ENCODE results near the gene SQSTM1. TPM values are rescaled to one million over a fixed set of nuclear protein-coding genes. Genes with fewer than 3 reads are reported as not detected.

Gene SQSTM1
- polyA plus RNA-seq, 2 of the 4 experiments (the other 2 are of a cell fraction): 362 to 625 TPM

GRCh38 chr5:179863449-179864085, 42.9 kb downstream of the SQSTM1 start:
- ChIA-PET POLR2A (interaction anchor here (0.6 kb wide), 1 partner anchor 1659 kb away, joined by 4 read pairs; the partner anchor contains the start of gene HNRNPAB), CTCF (interaction anchor here (1.1 to 1.6 kb wide), 3 partner anchors 20 to 68 kb away, joined by 3 to 4 read pairs (median 3); no protein-coding TSS in a partner anchor)
- H3K9me3 ChIP-seq: no peaks in the 10 kb centered on the region
- no peak for ATAC-seq
- DNase-seq (ENCODE audit: low read depth in 1 of 2, low spot score in 1 of 2): no peak
- no peak for FAIRE-seq
- WGBS (ENCODE audit: missing lambda C conversion rate): 94% methylated on average over 31 of the region's 31 CpGs
- H3K4me1 ChIP-seq: peaks cover 7% of the 10 kb centered on the region; the same call in 2 of the 3 replicates
- TF ChIP-seq FOXS1 (CRISPR knock-in tag; IDR thresholded peaks at IDR 0.05): no peak
- no peak for TF ChIP-seq ZSCAN20 (CRISPR knock-in tag; IDR thresholded peaks at IDR 0.05)
- TF ChIP-seq CBX2 (IDR thresholded peaks at IDR 0.05; ENCODE audit: borderline replicate concordance, low read depth): no peak
- TF ChIP-seq RAD21 (conservative IDR thresholded peaks at IDR 0.05 in 1 of 2, IDR thresholded peaks at IDR 0.05 in 1 of 2): no peak
- TF ChIP-seq RCOR1 (IDR thresholded peaks at IDR 0.05; ENCODE audit: low read depth, low read length): no peak
- TF ChIP-seq RNF2 (IDR thresholded peaks at IDR 0.05; ENCODE audit: borderline replicate concordance, low read depth): no peak
- TF ChIP-seq NFE2L2 (conservative IDR thresholded peaks at IDR 0.05; ENCODE audit: low read length): no peak
- no peak for TF ChIP-seq MYC (IDR thresholded peaks at IDR 0.05; ENCODE audit: borderline replicate concordance, low read length)
- H3K4me3 ChIP-seq: no peak overlapping the region
- no peak overlapping the region for H3K27ac ChIP-seq
- no peak overlapping the region for H3K4me2 ChIP-seq

DNA sequence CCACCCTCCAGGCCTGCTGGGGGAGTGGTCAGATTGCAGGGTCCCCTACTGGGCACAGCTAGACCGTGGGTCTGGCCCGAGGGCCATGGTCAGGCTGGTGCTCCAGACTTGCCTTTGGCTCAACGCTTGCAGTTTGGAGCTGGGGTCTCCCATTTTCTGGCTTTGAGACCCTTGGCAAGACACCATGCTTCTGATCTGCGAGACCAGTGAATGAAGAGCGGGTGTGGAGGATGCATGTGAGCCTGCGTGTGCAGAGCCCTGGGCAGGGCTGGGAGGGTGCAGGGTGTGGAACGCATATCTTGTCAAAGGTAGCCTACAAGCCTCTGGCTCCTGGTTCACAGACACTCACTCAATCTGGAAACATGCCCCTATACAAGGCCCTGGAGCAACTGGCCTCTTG, 44.0 kb downstream of the SQSTM1 start:
- Histone ChIP-seq H3K4me3 (no peak overlapping the region), H3K4me1 (peaks cover 4% of the 10 kb centered on the region; the same call in 2 of the 3 replicates), H3K4me2 (no peak overlapping the region), H3K9me3 (no peaks in the 10 kb centered on the region), H3K27ac (no peak overlapping the region)
- FAIRE-seq: no peak
- ChIA-PET POLR2A (no interaction called here), CTCF (interaction anchor here (0.9 to 1.6 kb wide), 4 partner anchors 12 to 102 kb away, joined by 3 to 4 read pairs (median 3); no protein-coding TSS in a partner anchor)
- TF ChIP-seq NPAS2 (CRISPR knock-in tag; IDR thresholded peaks at IDR 0.05; ENCODE audit: borderline replicate concordance) (no peak), RCOR1 (IDR thresholded peaks at IDR 0.05; ENCODE audit: low read depth, low read length) (no peak), ZFP36 (IDR thresholded peaks at IDR 0.05; ENCODE audit: borderline replicate concordance, partially characterized antibody) (no peak), HOXA7 (CRISPR knock-in tag; IDR thresholded peaks at IDR 0.05) (no peak), HOXB5 (CRISPR knock-in tag; IDR thresholded peaks at IDR 0.05) (no peak), REST (IDR thresholded peaks at IDR 0.05) (no peak), EHF (CRISPR knock-in tag; IDR thresholded peaks at IDR 0.05) (no peak), POLR2AphosphoS2 (conservative IDR thresholded peaks at IDR 0.05; ENCODE audit: low read length) (no peak), MAZ (IDR thresholded peaks at IDR 0.05; ENCODE audit: borderline replicate concordance, low read depth, low read length) (no peak), NR3C1 (IDR thresholded peaks at IDR 0.05) (no peak)
- TF ChIP-seq, protein P1, sequence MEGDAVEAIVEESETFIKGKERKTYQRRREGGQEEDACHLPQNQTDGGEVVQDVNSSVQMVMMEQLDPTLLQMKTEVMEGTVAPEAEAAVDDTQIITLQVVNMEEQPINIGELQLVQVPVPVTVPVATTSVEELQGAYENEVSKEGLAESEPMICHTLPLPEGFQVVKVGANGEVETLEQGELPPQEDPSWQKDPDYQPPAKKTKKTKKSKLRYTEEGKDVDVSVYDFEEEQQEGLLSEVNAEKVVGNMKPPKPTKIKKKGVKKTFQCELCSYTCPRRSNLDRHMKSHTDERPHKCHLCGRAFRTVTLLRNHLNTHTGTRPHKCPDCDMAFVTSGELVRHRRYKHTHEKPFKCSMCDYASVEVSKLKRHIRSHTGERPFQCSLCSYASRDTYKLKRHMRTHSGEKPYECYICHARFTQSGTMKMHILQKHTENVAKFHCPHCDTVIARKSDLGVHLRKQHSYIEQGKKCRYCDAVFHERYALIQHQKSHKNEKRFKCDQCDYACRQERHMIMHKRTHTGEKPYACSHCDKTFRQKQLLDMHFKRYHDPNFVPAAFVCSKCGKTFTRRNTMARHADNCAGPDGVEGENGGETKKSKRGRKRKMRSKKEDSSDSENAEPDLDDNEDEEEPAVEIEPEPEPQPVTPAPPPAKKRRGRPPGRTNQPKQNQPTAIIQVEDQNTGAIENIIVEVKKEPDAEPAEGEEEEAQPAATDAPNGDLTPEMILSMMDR (IDR thresholded peaks at IDR 0.05): no peak
- TF ChIP-seq, protein P2, sequence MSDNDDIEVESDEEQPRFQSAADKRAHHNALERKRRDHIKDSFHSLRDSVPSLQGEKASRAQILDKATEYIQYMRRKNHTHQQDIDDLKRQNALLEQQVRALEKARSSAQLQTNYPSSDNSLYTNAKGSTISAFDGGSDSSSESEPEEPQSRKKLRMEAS (IDR thresholded peaks at IDR 0.05): no peak
- no peak for ATAC-seq
- DNase-seq (ENCODE audit: low read depth in 1 of 2, low spot score in 1 of 2): no peak
- 99% methylated on average over 7 of the region's 7 CpGs for WGBS (ENCODE audit: missing lambda C conversion rate)
